Measurements from ENCODE around the gene PDLIM4.

PDLIM4 gene

DNA sequence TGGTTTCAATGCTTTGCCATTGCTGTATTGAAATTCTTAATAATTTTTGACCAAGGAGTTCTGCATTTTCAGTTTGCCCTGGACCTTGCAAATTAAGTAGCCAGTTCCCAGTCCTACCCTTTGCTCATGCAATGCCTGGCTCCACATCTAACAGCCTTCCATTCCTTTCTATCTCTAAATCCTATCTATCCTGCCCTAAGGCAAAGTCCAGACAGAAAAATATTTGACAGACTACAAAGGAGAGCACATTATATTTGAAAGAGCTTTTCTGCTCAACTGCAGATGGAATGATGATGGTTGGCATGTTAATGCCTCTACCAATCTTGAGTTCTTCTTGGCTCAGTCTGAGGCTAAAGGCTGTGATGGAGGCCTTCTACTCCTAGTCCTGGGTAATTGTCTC is 52.2 kb downstream of the PDLIM4 start:
- peaks cover 23 to 28% of the 10 kb centered on the region in 2 experiments for H3K4me1 ChIP-seq (ENCODE audit: control insufficient read depth in 1 of 2, insufficient read depth in 1 of 2, low read depth in 1 of 2, low read length in 1 of 2)
- peak overlapping the region; percentile 57 for H3K27ac ChIP-seq
- H3K9me3 ChIP-seq: no peaks in the 10 kb centered on the region
- H3K4me3 ChIP-seq (ENCODE audit: low read depth in 1 of 2, low read length in 1 of 2): no peak overlapping the region
- no peaks in the 10 kb centered on the region for H3K27me3 ChIP-seq
- H3K36me3 ChIP-seq: peaks cover 39% of the 10 kb centered on the region
- no peak for TF ChIP-seq CTCF (IDR thresholded peaks at IDR 0.05)

GRCh38 chr5:132310141-132310834 is 52.8 kb downstream of the PDLIM4 start:
- H3K9me3 ChIP-seq: no peaks in the 10 kb centered on the region
- no peak for TF ChIP-seq CTCF (IDR thresholded peaks at IDR 0.05)
- peaks cover 45% of the 10 kb centered on the region for H3K36me3 ChIP-seq
- H3K27me3 ChIP-seq: no peaks in the 10 kb centered on the region
- H3K27ac ChIP-seq: peak overlapping the region; percentile 57
- H3K4me1 ChIP-seq (ENCODE audit: control insufficient read depth in 1 of 2, insufficient read depth in 1 of 2, low read depth in 1 of 2, low read length in 1 of 2): peaks cover 23 to 28% of the 10 kb centered on the region in 2 experiments
- no peak overlapping the region for H3K4me3 ChIP-seq (ENCODE audit: low read depth in 1 of 2, low read length in 1 of 2)

DNA sequence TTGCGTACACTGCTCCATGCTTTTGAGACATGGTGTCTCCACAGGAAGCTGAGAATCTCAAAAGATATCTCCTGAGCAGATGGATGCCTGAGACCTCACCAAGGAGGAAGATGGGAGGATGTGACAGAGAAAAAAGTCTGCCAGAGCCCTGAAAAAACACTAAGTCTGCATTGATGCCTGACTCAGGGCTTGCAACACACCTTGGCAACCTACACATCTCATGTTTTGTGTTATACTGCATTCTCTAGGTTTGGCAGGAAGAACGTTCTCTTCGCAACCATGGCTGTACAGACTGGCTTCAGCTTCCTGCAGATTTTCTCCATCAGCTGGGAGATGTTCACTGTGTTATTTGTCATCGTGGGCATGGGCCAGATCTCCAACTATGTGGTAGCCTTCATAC is 55.9 kb downstream of the PDLIM4 start:
- Histone ChIP-seq H3K36me3 (peaks cover 71% of the 10 kb centered on the region), H3K27ac (no peak overlapping the region), H3K4me3 (ENCODE audit: low read depth in 1 of 2, low read length in 1 of 2) (no peak overlapping the region), H3K4me1 (ENCODE audit: control insufficient read depth in 1 of 2, insufficient read depth in 1 of 2, low read depth in 1 of 2, low read length in 1 of 2) (peaks cover 15 to 18% of the 10 kb centered on the region in 2 experiments), H3K27me3 (no peaks in the 10 kb centered on the region), H3K9me3 (no peaks in the 10 kb centered on the region)
- no peak for TF ChIP-seq CTCF (IDR thresholded peaks at IDR 0.05)

DNA sequence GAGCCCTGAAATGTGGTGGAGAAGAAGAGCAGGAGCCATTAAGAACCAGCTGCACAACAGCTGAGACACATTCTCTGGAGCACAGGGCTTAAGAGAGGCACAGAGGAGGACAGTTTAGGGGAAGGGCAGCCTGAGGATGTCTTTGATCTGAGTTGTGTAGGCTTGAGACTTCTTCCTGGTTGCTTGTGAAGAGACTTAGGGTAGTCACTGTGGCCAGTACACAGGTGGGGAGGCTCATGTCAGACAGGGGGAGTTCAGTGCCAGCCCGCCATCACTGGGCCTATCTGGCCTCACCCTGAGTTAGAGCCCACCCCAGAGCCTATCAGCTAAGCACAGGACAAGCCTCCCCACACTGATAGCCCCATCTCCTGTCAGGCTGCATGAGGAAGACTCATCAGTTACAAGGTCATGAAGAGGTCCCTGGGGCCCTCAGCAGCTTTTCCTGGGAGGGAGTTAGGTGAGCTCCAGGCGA is 56.5 kb downstream of the PDLIM4 start:
- Histone ChIP-seq H3K36me3 (peaks cover 75% of the 10 kb centered on the region), H3K4me3 (ENCODE audit: low read depth in 1 of 2, low read length in 1 of 2) (no peak overlapping the region), H3K9me3 (no peaks in the 10 kb centered on the region), H3K27me3 (no peaks in the 10 kb centered on the region), H3K4me1 (ENCODE audit: control insufficient read depth in 1 of 2, insufficient read depth in 1 of 2, low read depth in 1 of 2, low read length in 1 of 2) (peaks cover 11 to 13% of the 10 kb centered on the region in 2 experiments), H3K27ac (no peak overlapping the region)
- no peak for TF ChIP-seq CTCF (IDR thresholded peaks at IDR 0.05)

- peaks cover 76% of the 10 kb centered on the region for H3K36me3 ChIP-seq
- H3K4me3 ChIP-seq (ENCODE audit: low read depth in 1 of 2, low read length in 1 of 2): no peak overlapping the region
- H3K9me3 ChIP-seq: no peaks in the 10 kb centered on the region
- peaks cover under 1 to 5% of the 10 kb centered on the region in 2 experiments for H3K4me1 ChIP-seq (ENCODE audit: control insufficient read depth in 1 of 2, insufficient read depth in 1 of 2, low read depth in 1 of 2, low read length in 1 of 2)
- H3K27ac ChIP-seq: no peak overlapping the region
- no peak for TF ChIP-seq CTCF (IDR thresholded peaks at IDR 0.05)
- H3K27me3 ChIP-seq: no peaks in the 10 kb centered on the region
Observed at GRCh38 chr5:132315529-132316067, 58.1 kb downstream of the PDLIM4 start.

All from neutrophil (primary cell).